Measurements from ENCODE around the gene ZNF423.

The ZNF423 gene

DNA sequence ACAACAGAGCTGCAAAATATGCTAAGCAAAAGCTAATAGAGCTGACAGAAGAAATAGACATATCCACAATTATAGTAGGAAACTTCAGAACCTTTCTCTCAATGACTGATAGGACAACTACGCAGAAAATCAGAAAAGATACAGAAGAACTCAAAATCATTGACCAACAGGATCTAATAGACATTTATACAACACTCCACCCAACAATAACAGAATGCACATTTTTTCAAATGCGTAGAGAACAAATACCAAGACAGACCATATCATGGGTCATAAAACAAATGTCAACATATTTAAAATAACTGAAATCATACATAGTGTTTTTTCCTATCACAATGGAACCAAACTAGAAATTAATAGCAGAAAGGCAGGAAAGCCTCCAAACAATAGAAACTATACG lies 244.9 kb downstream of the ZNF423 start:
- in situ Hi-C loops (cut with MboI; ENCODE audit: low sequenced_read_pairs), result no loop called here

DNA sequence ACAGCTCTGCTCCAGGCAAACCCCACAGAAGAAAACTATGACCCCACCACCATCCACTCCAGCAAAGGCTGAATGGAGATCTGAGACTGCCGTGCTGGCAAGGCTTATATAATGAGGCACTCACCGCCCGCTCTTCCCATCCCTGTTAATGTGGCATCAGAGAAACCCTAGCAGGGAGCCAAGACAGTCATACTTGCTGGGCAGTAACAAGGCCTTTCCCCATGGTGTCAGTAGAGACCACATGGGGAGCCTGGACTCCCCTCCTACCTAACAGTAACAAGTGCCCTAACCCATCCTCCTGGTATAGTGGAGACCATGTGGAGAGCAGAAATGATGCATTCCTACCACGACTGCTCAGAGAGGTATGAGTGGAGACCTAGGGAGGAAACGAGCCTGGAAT lies 247.1 kb downstream of the ZNF423 start:
- in situ Hi-C loops (cut with MboI; ENCODE audit: low sequenced_read_pairs), result no loop called here

GRCh38 chr16:49608098-49608497 lies 247.8 kb downstream of the ZNF423 start:
- in situ Hi-C loops (cut with MboI; ENCODE audit: low sequenced_read_pairs), result no loop called here

GRCh38 chr16:49605536-49606254 lies 250.2 kb downstream of the ZNF423 start:
- in situ Hi-C loops (cut with MboI; ENCODE audit: low sequenced_read_pairs), result no loop called here

DNA sequence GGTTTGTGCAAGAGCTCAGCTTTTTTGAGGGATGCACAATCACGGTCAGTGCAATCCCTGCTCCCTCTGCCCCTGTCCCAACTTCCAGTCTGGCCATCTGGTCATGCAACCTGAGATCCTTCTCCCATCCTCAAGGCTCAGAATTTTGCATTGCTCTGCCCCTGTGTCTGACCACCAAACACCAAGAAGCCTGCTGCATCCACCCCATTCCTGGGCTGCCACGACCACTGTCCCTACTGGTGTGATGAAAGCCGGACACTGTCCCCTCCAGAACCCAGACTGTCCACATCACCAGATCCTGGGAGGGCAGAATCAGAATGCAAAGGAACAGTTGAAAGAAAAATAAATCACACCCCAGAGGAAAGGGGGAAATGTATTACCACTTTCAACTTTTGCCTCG lies 251.3 kb downstream of the ZNF423 start:
- in situ Hi-C loops (cut with MboI; ENCODE audit: low sequenced_read_pairs), result no loop called here

DNA sequence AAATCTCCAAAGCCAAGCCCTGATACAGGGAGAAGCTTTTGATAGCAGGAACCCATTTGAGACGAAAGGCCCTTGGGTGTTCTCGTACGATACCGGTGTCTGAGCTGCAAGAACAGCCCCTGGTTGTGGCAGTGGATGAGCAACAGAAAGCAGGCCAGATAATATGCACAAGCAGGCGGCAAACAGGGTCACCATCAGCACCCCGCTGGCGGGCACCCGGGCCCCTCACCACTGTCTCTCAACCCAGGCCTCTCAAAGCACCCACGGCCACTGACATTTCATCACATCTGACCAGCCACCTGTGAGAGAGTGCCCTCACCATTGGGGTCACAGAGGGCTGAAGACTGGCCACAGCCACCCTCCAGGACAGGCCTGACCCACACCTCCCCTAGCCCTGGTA lies 252.0 kb downstream of the ZNF423 start:
- in situ Hi-C loops (cut with MboI; ENCODE audit: low sequenced_read_pairs), result no loop called here

DNA sequence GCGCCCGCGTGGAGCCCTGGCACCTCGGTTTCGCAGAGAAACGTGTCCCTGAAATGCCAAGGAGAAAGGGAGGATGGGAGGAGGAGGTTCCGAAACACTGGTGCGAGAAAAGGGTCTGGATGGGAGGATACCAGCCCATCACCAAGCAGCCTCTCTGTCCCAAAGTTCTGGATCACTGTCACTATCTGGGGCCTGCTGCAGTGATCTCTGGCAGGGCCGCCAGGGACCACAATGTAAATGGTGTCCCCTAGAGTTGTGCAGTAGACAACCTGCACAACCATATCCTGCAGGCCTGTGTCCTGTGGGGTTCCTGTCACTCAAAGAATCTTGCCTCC lies 253.0 kb downstream of the ZNF423 start:
- in situ Hi-C loops (cut with MboI; ENCODE audit: low sequenced_read_pairs), result no loop called here

GRCh38 chr16:49602201-49602975 lies 253.5 kb downstream of the ZNF423 start:
- in situ Hi-C loops (cut with MboI; ENCODE audit: low sequenced_read_pairs), result no loop called here

- in situ Hi-C loops (cut with MboI; ENCODE audit: low sequenced_read_pairs), result no loop called here
These were observed 254.3 kb downstream of the ZNF423 start for GRCh38 chr16:49601576-49601975.

DNA sequence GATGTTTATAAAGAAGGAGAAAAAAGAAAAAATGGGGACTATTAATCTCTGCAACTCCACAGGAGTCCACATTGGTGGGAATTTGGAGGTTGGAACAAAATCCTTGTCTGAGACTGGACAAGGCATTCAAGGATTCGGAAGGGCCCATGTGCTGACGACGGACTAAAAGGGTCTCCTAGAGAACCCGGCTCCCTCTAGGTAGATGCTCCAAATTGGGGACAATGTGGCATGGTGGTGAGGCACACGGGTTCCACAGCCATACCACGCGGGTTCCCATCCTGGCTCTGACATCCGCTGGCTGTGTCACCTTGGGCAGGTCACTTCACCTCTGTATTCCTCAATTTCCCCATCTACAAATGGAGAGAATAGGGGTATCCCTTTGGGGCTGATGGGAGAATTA lies 254.9 kb downstream of the ZNF423 start:
- in situ Hi-C loops (cut with MboI; ENCODE audit: low sequenced_read_pairs), result no loop called here

DNA sequence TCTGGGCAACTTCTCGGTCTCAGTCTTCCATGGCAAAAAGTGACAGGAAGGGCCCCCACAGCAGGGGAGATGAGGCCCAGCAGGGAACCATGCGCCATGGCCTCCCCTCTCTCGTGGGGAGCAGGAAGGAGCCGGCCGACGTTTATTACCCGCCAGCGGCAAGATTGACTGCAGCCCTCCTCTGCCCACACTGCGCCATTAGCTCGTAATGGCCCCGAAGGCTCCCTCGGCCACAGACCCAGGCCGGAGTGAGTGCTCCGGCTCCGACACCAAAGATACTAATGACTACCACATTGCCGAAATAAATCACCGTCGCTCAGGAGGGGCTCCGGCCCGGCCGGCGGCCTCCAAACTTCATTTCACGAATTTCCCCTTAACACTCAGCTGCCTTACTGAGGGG lies 255.4 kb downstream of the ZNF423 start:
- in situ Hi-C loops (cut with MboI; ENCODE audit: low sequenced_read_pairs), result no loop called here

- in situ Hi-C loops (cut with MboI; ENCODE audit: low sequenced_read_pairs), result no loop called here
These were observed 256.2 kb downstream of the ZNF423 start for GRCh38 chr16:49599704-49600103.

- in situ Hi-C loops (cut with MboI; ENCODE audit: low sequenced_read_pairs), result no loop called here
These were observed 256.6 kb downstream of the ZNF423 start for GRCh38 chr16:49599281-49599680.

DNA sequence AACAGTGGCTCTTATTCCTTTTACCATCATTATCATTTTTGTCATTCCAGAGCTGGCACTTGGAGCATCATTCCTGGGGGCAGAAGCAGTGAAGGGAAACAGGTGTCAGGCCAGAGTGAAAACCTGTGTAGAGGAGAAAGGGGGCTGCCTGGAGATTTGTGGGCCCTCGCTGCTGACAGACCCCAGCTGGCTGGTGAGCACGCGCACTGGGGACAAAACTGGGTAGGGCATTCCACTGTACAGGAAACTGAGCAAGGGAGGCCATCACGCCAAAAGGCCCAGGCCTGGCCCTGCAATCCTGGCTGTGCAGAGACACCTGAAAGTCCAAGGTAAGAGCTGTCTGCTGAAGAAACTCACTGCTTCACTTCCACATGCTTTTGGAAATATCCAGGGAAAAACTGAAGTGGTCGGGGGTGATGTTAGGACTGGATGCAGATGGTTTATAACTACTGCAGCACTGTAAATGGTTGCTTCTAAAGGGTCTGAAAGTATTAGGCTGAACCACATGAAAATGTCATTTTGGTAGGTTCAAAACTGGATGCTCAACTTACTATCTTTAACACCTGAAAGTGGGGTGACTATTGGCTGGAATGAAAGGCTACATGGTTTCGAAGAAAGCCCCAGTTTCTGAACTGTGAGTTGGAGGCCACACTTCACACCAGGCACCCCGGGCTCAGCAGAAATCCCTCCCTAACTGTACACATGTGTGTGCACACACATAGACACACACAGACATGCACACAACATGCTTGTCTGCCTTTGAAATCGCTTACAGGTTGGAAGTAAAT lies 257.3 kb downstream of the ZNF423 start:
- in situ Hi-C loops (cut with MboI; ENCODE audit: low sequenced_read_pairs), result no loop called here

DNA sequence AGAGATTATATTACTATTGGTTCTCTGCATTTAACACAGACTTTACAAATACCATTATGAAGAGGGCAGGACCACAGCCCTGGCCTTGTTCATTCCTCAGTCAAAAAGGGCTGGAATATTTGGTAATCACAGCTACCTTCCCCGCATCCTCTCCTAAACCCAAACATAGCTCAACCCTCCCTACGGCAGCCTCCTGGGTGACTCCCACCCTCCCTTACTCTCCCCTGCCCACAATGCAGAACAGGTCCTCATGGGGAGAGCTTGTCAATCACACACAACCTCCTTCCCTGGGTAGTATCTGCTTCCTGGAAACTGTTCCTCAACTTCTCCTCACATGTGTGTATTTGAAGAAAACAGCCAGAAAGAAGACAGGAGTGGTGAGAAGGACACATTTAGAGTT lies 258.1 kb downstream of the ZNF423 start:
- in situ Hi-C loops (cut with MboI; ENCODE audit: low sequenced_read_pairs), result no loop called here

GRCh38 chr16:49596648-49597291 lies 259.1 kb downstream of the ZNF423 start:
- in situ Hi-C loops (cut with MboI; ENCODE audit: low sequenced_read_pairs), result no loop called here

GRCh38 chr16:49596068-49596467 lies 259.8 kb downstream of the ZNF423 start:
- in situ Hi-C loops (cut with MboI; ENCODE audit: low sequenced_read_pairs), result no loop called here

DNA sequence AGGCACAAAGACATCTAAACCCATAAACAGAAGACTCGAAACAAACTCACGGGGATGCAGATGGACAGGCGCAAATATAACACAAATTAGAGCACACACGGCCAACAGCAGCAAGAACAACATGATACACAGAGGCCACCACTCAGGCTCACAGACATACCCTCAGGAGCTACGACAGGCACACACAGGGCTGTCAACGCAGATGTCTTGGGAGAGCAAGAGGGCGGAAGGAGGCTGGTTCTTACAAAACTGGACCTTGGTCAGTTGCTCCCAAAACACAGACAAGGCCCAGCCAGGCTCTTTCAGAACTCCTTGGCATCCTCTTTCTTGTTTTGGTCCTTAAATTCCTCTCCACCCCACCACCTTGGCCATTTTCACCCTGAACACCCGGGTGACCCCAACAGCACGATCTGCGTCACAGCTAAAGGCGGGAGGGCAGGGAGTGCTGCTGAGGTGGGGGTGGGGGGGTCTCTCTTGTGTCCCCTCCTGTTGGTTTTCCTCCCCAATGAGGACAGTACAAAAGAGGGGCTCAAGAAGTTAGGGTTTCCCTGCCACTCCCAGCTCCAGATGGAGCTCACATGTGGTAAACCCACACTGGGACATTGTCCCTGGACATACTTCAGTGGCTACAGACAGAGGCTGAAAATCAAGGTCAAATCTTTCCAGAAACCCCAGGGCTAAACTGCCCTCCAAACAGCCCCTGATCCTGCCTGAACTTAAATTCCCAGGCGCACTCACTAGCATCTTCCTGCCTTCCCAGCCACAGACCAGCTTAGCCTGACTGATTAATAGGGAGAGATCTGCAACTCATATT lies 261.0 kb downstream of the ZNF423 start:
- in situ Hi-C loops (cut with MboI; ENCODE audit: low sequenced_read_pairs), result no loop called here

DNA sequence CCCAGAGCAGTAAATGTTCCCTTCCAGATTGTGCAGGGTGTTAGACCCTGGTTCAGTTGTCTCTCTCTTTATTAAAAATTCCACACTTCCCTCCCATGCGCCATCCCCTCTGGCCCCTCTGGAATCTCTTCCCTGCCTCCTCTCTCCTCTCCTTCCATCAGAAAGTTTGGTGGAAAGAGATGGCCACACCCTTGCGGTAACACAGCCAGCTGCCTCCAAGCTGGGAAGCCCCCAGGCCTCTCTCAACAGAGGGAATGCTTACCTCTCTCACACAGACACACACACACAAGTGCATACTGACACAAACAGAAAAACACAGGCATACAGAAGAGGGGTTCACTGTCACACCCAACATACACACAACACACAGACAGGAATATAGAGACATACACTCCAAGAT lies 261.8 kb downstream of the ZNF423 start:
- in situ Hi-C loops (cut with MboI; ENCODE audit: low sequenced_read_pairs), result no loop called here

DNA sequence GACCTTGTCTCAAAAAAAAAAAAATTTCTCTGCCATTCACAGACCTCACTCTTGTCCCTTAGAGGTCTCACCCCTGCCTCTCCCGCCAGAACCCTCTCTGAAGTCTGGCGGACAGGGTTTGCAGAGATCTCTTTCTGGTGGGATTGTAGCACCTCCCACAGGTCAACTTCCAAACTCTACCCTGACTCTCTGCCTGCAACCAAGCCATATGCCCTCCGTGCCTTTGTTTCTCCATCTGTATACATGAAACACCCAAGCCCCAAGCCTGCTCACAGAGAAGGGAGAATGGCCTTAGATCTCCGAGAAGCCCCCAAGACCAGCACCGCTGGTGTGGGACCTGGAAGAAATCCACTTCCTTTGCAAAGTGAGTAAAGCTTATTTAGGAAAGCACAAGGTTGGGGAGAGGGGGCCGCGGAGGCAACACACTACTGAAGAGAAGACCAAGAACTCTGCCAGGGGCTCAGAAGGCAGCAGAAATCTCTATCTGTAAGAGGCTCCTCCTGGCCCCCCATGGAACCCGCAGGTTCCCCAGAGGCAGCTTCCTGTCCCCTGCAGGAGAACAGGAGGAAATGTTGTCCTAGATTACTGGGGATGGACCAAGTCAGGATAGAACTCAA lies 262.4 kb downstream of the ZNF423 start:
- in situ Hi-C loops (cut with MboI; ENCODE audit: low sequenced_read_pairs), result no loop called here
